Measurements from ENCODE around the gene OSBPL7. TPM values are rescaled to one million over a fixed set of nuclear protein-coding genes. Genes with fewer than 3 reads are reported as not detected.

OSBPL7 gene, protein sequence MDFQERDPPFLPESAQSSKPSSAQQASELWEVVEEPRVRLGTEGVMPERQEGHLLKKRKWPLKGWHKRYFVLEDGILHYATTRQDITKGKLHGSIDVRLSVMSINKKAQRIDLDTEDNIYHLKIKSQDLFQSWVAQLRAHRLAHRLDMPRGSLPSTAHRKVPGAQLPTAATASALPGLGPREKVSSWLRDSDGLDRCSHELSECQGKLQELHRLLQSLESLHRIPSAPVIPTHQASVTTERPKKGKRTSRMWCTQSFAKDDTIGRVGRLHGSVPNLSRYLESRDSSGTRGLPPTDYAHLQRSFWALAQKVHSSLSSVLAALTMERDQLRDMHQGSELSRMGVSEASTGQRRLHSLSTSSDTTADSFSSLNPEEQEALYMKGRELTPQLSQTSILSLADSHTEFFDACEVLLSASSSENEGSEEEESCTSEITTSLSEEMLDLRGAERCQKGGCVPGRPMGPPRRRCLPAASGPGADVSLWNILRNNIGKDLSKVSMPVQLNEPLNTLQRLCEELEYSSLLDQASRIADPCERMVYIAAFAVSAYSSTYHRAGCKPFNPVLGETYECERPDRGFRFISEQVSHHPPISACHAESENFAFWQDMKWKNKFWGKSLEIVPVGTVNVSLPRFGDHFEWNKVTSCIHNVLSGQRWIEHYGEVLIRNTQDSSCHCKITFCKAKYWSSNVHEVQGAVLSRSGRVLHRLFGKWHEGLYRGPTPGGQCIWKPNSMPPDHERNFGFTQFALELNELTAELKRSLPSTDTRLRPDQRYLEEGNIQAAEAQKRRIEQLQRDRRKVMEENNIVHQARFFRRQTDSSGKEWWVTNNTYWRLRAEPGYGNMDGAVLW
- 6.8 TPM for total RNA-seq (2013)
- polyA plus RNA-seq (10 to 100 TPM in 1 of 3 donors, 1 to 10 TPM in 2; 1.6 to 17.3 (median 1.6) TPM), polyA minus RNA-seq (6.0 and 7.6 TPM in 2 replicates), total RNA-seq (0.81 to 7.8 (median 4.8) reads per million in 11 experiments)

DNA sequence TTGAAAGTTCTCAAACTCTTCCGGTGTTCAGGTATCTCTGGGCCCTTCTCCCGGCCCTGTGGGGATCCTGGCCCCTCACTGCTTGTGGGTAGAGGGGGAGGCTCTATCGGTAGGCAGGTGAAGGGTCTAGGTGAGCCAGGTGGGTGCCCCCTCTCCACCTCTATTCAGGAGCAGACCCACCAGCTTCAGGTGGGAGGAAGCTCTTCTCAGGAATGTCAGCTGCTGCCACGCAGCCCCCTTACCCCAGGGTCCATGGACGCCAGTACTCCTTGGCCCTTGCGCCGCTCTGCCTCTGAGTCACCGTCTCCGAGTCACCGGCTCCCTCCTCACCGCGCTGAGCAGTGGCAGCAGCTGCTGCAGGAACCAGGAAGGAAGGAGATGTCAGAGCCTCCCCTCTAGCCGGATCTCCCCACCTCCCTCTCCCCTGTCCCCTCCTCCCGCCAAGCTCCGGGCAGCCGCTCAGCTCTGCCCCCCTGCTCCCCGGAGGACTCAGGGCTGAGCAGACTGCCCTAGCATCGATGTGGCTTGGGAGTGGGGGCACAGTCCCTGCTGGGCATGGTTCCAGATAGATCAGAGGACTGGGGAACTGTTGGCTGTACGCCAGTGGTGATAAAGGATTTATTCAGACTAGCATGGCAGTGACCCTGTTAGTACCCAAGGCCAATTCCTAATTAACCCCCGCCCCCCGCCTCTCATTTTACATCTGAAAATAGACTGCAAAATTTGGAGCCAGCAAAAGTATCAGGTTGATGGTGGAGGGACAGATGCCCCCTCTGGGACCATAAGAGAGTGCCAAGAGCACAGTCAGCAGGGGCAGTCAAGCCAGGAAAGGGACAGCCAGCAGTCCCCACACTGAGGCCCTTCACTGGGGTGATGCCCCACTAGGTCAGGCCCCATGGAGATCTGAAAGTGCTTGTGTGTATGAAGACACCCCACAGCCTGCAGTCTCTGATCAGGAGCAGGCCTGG, at the start of gene OSBPL7:
Gene OSBPL7, minus strand, starts transcription at position 371 of the 968 bp plus-strand sequence. CDS start 1,516 bp downstream, outside the sequence.
- intact Hi-C loops (cut with micrococcal nuclease): no loop called here
- H3K4me2 ChIP-seq (replicated peaks; ENCODE audit: extremely low read depth, low read length, poor library complexity, severe bottlenecking): peak within 1 kb of the TSS; percentile 80
- H3K4me3 ChIP-seq (replicated peaks in 1 of 3; ENCODE audit: low read depth in 2 of 3, low read length in 3 of 3): peak within 1 kb of the TSS; percentile 50 to 82 (median 51)
- H3K27me3 ChIP-seq (ENCODE audit: control insufficient read depth in 2 of 2, insufficient read depth in 2 of 2, low read length in 2 of 2): no peaks in the 10 kb centered on the region
- 0% methylated on average over 11 of the region's 21 CpGs for WGBS (ENCODE audit: insufficient coverage)
- peaks cover 49 to 64% of the 10 kb centered on the region in 2 donors for H3K36me3 ChIP-seq (replicated peaks in 1 of 2; ENCODE audit: control insufficient read depth in 1 of 2, insufficient read depth in 2 of 2, low read length in 2 of 2)
- Mint-ChIP-seq H3K4me3 (peak within 1 kb of the TSS; percentile 81 to 93), H3K27ac (peak within 1 kb of the TSS; percentile 79 to 88 (median 85)), H3K27me3 (ENCODE audit: low read depth in 3 of 3) (no peaks in the 10 kb centered on the region), H3K9me3 (no peaks in the 10 kb centered on the region), H3K4me1 (peaks cover 29% of the 10 kb centered on the region), H3K36me3 (peaks cover 47 to 62% of the 10 kb centered on the region in 2 donors)
- H2AFZ ChIP-seq (ENCODE audit: insufficient read depth, low read depth, low read length, poor library complexity, severe bottlenecking): peak within 1 kb of the TSS; percentile 87
- H4K20me1 ChIP-seq (ENCODE audit: insufficient read depth, low read length): no peaks in the 10 kb centered on the region
- peak within 1 kb of the TSS; percentile 14 to 78 for H3K27ac ChIP-seq (ENCODE audit: low read depth in 1 of 2, low read length in 2 of 2)
- H3K79me2 ChIP-seq (ENCODE audit: insufficient read depth, low read length): peaks cover 8% of the 10 kb centered on the region
- peak; percentile 81 to 89 (median 84) for DNase-seq
- H3K9ac ChIP-seq (ENCODE audit: insufficient read depth, low read length, poor library complexity, severe bottlenecking): peak within 1 kb of the TSS; percentile 73
- H3K4me1 ChIP-seq (ENCODE audit: control insufficient read depth in 1 of 2, insufficient read depth in 2 of 2, low read length in 2 of 2): peaks cover 22 to 25% of the 10 kb centered on the region in 2 donors
- TF ChIP-seq, protein P1, sequence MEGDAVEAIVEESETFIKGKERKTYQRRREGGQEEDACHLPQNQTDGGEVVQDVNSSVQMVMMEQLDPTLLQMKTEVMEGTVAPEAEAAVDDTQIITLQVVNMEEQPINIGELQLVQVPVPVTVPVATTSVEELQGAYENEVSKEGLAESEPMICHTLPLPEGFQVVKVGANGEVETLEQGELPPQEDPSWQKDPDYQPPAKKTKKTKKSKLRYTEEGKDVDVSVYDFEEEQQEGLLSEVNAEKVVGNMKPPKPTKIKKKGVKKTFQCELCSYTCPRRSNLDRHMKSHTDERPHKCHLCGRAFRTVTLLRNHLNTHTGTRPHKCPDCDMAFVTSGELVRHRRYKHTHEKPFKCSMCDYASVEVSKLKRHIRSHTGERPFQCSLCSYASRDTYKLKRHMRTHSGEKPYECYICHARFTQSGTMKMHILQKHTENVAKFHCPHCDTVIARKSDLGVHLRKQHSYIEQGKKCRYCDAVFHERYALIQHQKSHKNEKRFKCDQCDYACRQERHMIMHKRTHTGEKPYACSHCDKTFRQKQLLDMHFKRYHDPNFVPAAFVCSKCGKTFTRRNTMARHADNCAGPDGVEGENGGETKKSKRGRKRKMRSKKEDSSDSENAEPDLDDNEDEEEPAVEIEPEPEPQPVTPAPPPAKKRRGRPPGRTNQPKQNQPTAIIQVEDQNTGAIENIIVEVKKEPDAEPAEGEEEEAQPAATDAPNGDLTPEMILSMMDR (IDR thresholded peaks at IDR 0.05): no peak
- no peaks in the 10 kb centered on the region for H3K9me3 ChIP-seq (replicated peaks in 1 of 2; ENCODE audit: control insufficient read depth in 1 of 2, insufficient read depth in 1 of 2, low read length in 2 of 2)
